ENCODE measurements around the gene HLA-B.
"Not testable (repeated sequence)": the region's sequence is repeated elsewhere in the genome, so short reads cannot be mapped to it uniquely, and the experiment has no call there.

HLA-B gene

DNA sequence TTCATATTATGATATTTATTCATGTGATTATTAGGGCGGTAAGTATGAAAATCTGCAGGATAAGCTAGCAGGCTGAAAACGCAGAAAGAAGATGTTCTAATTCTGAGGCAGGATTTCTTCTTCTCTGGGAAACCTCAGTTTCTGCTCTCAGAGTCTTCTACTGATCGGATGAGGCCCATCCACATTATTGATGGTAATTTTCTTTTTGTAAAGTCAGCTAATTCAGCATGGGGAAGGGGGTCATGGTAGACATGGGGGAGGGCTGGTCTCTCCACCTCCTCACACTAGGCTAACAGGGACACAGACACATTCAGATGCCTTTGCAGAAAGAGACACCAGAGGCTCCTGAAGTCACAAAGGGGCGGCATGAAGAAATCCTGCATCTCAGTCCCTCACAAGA, 24.7 kb upstream of the HLA-B start:
- DNase-seq: no peak

- DNase-seq: no peak
Measured at GRCh38 chr6:31379850-31380249, 22.9 kb upstream of the HLA-B start.

GRCh38 chr6:31378721-31379103, 21.7 kb upstream of the HLA-B start:
- DNase-seq: no peak

DNA sequence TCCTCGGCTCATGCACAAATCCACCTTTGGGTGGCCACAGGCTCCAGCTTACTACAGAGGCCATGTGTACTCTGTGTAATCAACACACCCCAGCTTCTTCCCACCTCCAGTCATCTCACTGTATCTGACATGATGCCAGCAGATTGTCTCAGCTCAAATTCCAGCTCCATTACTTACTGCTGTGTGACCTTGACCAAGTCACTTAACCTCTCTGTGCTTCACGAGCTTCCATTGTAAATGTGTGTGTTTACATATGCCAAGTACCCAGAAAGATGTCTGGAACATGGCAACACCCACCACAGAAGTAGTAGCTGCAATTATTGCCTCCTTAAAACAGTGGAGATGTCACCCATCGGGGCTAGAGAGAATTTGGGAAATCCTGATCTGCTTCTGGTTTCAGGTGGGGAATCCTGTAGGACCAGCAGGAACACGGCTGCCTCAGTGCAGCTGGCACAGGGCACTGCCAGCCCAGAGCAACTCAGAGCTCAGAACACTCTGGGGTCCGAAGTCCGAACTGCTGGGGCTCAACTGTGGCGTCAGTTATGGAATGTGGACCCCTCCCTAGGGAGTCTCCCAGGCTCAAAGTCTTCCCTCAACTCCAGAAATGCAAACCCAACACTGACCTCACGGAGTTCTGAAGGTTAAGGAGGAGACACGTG, 21.2 kb upstream of the HLA-B start:
- DNase-seq: no peak

DNA sequence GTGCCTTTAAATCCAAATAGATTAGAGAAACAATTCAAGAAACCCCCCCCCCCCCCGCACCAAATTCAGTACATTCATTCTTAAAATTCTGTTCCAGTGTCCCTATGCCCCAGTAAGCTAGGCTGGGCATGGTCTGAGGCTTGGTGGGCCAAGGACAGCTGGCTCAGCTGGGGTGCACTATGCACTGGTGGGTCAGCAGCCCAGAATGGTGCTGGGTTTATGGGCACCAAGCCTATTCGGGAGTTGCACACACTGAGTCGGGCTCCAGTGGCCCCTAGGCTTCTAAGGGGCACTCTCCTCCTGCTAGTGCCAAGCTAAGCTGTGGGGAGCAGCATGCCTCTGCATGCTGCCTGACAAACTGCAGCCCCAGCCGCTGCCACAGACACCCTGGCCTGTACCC, 20.1 kb upstream of the HLA-B start:
- DNase-seq: no peak

DNA sequence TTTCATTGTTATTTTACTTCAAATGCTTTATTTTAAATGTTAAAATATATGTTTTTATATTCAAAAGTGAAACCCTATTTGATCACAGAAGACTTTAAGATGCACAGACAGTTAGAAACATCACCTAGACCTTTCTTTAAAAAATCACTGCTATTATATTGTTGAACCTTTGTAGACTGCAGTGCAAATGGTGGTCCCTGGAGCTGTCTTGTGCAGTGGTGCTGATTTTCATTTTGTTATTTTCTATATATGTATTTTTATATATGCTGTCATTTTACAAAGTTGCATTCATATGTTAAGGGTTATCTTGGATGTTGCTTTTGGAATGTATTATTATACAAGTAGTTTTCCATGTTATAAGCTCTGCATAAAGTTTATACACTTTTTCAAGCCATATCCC, 18.7 kb upstream of the HLA-B start:
- no peak for DNase-seq

- DNase-seq: not testable (repeated sequence)
Measured at GRCh38 chr6:31374118-31374517, 17.1 kb upstream of the HLA-B start.

DNA sequence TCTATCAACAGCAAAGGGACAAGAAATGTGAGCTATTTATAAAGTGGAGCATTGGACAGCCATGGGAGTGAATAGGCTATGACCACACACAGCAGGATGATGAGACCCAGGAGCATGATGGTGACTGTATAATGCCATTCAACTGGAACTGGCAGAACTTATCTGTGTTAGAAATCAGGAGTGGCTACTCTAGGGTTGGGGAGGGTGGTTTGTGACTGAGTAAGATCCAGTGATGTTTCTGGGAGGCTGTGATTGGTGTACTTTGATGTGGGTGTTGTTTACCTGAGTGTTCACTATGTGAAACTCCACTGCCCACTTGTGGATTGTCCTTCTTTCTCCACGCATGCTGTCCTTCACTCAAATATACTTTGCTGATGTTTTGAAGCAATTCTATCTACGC, 11.5 kb upstream of the HLA-B start:
- no peak for DNase-seq

- DNase-seq: peak; percentile 55
Measured at GRCh38 chr6:31366693-31367470, 9.9 kb upstream of the HLA-B start.

GRCh38 chr6:31365864-31366263, 8.9 kb upstream of the HLA-B start:
- no peak for DNase-seq

GRCh38 chr6:31363811-31364210, 6.8 kb upstream of the HLA-B start:
- DNase-seq: no peak

GRCh38 chr6:31362751-31363150, 5.8 kb upstream of the HLA-B start:
- DNase-seq: no peak

GRCh38 chr6:31359581-31359980, 2.6 kb upstream of the HLA-B start:
- DNase-seq: no peak

DNA sequence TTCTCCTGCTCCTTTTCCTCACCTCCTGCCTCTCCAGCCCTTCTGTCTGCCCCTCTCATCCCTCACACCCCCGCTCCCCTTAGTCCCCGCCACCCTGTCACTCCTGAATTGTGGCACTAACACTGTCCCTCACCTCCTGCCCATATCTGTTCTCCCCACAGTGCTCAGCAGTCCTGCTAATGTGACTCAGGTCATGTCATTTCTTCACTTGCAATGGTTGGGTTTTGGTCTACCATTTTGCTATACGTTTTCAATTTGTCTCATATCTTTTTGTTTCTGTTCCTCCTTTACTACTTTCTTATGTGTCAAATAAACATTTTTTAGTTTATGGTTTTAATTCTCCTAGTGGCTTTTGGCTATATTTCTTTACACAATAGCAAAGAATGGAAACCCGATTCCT, 1.3 kb upstream of the HLA-B start:
- no peak for DNase-seq

DNA sequence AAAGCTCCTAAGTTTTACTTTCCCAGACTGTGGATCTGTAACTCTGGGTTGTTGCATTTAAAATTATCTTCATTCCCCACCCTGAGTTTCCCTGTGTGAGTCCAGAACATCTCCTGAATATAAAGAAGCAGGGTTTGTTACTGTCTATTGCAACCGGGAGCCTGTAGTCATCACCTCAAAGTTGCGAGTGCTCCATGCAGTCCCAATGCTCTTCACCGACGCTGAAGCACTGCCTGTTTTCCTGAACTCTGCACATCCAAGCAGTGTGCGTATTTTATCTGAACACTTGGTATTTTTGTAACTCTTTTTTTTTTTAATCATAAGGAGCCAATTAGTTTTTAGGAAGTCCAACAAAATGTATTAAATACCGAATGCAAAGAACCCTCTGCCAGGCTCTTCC, 907 bp upstream of the HLA-B start:
- DNase-seq: no peak

- DNase-seq: no peak
Measured at GRCh38 chr6:31356216-31356945, 598 bp downstream of the HLA-B start.

GRCh38 chr6:31355583-31355948, 1.4 kb downstream of the HLA-B start:
- DNase-seq: no peak

DNA sequence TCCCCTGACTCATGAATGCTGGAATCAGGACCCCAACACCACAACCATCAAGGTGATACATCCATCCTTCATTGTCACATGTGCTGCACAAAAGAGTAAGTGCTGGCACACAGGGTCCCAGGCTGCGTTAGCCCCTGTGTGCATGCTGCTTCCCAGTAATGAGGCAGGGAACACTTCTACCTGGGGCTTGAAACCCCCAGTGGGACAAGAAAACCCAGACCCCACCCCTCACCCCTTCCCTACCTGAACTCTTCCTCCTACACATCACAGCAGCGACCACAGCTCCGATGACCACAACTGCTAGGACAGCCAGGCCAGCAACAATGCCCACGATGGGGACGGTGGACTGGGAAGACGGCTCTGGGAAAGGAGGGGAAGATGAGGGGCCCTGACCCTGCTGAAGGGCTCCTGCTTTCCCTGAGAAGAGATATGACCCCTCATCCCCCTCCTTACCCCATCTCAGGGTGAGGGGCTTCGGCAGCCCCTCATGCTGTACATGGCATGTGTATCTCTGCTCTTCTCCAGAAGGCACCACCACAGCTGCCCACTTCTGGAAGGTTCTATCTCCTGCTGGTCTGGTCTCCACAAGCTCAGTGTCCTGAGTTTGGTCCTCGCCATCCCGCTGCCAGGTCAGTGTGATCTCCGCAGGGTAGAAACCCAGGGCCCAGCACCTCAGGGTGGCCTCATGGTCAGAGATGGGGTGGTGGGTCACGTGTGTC, 2.0 kb downstream of the HLA-B start:
- no peak for DNase-seq

DNA sequence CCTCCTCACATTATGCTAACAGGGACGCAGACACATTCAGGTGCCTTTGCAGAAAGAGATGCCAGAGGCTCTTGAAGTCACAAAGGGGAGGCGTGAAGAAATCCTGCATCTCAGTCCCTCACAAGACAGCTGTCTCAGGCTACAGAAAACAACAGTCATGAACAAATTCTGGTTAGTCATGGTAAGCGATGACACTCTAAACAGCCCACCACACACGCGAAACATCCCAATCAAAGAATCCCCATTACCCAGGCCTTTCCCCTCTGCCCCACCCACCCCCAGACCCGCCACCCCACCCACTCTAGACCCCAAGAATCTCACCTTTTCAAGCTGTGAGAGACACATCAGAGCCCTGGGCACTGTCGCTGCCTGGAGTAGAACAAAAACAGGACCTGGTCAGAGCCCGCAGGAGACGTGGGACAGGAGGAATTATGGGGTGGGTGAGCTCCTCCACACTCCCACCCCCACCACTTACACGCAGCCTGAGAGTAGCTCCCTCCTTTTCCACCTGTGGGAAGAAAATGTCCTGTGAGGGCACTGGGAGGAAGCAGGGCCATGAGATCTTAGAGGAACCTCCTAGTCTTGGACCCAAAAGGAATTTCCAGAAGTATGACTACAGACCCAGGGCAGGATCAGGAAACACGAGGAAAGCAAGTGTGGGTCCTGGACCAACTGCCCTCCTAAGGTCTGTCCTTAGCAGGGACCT, 2.7 kb downstream of the HLA-B start:
- DNase-seq: no peak

DNA sequence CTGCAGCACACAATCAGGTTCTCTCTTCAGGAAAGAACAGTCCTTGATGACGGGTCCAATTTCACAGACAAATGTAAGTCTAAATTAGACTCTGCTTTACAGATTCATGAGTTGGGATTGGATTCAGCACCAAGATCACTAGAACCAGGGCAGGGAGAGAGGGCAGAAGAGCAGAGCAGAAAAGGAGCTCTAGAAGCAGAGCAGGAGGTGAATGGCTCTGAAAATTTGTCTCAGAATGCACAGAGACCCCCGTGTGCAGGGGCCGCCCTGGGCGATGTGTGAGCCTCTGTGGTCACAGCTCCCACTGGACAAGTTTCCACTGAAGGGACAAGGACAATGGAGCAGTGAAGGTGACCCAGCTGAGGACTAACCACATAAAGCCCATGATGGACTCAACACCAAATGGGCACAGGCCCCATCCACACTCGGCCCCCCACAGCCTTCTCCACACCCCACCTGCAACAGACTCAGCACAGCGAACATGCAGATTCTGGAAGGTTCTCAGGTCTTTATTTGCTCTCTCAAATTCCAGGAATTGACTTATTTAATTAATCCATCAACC, 3.5 kb downstream of the HLA-B start:
- DNase-seq: no peak

DNA sequence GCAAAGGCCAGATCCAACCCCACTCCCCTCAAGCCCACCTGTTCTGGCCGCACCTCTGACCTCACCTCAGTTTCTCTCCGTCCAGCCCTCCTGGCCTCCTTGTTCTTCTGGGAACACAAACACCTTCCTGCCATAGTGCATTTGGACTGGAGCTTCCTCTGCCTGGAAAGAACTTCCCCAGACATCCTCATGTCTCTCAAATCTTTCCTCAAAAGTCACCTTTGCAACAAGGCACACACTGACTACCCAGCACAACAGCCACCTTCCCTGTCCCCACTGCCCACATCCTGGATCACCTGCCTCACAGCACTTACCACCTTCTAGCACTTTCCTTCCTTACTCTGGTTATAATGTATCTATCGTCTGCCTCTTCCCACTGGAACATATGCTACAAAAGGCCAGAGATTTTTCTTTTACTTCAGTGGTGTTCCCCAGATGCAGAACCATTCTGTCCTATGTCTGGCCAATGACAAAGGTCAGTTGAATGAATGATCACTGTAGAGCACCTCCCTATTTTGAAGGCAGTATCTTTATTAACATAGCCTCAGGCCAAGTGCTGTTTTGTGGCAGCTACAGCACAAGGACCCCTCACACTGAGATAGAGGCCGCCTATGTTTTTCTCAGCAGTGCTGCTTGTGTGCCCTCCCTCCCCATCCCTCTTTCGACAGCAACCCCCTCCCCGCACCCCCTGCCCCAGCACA, 4.1 kb downstream of the HLA-B start:
- no peak for DNase-seq

- no peak for DNase-seq
Measured at GRCh38 chr6:31352310-31352682, 4.7 kb downstream of the HLA-B start.
